Measurements from ENCODE around the gene ORMDL1.
A peak's percentile ranks its signal among the peaks of the same experiment; 100 is the strongest.

ORMDL1 gene, protein sequence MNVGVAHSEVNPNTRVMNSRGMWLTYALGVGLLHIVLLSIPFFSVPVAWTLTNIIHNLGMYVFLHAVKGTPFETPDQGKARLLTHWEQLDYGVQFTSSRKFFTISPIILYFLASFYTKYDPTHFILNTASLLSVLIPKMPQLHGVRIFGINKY

DNA sequence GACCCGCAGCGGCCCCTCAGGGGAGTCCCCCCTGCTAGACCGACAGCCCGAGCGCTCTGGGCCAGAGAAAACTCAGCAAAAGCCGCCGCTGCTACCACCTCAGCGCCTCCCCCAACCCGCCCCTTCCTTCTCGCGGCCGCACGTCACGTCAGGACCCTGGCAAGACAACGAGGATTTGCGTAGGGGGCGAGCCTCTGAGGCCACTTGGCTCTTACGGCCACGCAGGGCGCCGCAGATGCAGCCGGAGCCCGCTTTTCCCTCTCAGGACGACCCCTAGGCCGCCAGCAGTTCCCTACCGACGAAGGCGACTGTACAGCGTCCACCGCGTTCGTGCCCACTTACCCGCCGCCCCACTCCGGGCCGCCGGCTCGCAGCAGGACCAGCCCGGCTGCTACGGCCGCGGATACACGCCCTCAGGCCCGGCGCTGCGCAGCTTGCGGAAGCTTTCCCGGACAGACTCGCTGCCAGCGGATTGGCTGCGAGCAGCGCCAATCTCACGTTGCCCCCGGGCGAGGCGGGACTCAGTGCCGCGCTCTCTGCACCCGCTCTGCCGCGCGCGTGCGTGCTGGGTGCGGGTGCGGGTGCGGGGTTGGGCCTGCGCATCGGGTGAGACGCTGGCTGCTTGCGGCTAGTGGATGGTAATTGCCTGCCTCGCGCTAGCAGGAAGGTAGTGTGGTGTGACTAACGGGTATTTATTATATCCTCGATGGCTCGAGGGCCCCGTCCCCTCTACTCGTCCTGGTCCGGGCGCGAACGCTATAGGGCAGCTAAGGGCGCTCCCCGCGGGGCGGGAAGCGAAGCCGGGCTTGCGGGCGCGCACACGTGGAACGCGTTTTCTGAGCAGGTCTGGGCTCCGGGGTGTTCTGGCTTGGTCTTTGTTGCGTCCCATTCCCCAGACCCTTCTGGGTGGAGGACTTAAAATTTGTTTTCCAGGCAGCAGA, at the start of gene ORMDL1, which contains the start of gene PMS1:
ORMDL1 (minus strand) TSS at position 413 of the 941 bp plus-strand sequence. CDS start 1,744 bp downstream, outside the sequence.
PMS1 (plus strand) TSS at position 524 of the 941 bp plus-strand sequence. CDS start 7,360 bp downstream, outside the sequence.
- peak; percentile 95 to 96 for DNase-seq

DNA sequence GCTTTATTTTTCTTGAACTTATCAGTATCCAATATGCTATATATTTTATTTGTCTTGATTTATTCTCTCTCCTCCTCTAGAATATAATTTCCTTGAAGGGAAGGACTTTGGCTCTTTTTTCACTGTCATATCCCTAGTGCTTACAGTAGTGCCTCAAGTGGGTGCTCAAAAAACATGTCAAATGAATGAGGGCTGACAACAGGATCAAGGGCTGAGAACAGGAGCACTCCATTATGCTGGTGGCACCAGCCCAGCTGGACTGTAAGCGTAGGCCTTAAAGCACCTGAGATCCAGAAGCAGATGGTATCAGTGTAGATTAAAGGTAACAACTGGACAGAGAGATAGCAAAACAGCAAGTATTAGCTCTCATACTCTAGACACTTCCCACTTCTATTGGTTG, 46.4 kb upstream of the ORMDL1 start:
- DNase-seq, result no peak

DNA sequence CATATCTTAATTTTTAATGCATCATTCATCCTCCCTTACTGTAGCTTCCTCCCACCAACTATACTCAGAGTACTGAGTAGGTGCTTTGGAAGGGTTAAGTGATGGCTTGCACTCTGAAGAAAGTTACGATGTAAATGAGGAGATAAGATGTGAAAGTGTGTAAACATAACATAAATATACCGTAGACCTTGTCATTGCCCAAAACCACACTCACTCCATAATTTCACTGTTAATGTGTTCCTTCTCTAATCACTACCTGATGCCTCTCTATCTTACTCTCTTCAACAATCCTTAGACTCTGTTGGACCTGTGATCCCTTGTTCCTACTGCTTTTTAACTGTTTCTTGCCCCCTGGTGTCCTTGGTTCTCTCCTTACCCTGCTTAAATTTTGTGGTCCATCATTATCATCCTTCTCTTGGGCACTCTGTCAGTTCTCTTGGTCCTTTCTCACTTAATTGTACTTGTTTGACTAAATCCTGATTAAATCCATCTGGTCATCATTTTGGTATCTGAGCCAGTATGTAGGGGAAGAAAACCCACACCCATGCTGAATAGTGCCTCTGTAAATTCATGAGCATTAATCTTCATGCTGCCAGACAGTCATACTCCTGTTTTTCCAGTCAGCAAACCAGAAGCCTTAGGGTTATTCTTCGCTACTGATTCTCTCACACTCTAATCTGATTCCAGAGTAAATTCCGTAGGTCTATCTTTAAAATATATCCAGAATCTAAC, 45.1 kb upstream of the ORMDL1 start:
- DNase-seq, result no peak

DNA sequence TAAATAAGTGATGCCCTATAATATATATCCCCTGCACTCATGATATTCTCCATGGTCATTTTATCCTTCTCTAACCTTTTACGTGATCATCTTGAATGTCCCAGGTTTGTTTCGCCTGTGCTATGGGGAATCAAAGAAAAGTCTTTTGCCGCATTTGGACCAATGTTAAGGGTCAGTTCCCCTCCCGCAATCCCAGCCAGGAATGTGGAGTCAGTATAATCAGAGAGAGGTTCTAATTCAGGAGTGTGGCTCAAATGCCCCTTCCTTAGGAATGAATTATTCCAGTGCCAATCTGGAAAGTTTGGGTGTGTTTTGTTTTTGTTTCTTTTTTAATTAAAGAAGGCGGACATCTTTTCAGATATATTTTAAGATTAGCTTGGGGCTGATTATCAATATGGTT, 41.9 kb upstream of the ORMDL1 start:
- no peak for DNase-seq

DNA sequence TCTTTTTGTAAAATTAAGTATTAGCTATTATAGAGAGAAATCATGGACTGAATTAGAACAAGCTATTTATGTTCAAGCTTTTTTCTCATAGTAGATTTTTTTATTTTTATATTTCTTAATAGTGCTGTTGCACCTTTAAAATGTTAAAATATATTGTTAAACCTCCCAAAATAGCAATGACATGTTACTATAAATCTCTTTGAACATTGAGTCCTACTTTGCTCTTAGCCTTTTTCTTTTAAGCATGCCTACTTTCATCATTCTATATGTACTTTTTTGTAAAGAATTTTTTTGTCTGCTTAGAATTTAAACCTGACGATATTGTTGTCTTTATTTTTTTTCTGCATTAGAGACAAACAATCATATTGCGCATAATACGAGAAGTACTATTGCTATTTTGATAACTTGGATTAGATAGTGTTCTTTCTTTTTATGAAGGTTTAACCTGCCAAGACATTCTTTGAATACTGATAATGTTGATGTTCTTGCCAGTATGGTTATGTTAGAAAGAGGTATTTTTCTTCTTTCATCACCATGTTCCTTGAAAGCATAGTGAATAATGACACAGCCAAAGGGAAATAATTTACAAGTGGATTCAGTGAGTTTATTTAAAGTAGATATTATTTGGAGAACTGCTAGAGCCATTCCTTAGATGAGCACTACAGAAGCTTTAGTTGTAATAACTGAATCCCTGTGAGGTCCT, 40.7 kb upstream of the ORMDL1 start:
- no peak for DNase-seq

DNA sequence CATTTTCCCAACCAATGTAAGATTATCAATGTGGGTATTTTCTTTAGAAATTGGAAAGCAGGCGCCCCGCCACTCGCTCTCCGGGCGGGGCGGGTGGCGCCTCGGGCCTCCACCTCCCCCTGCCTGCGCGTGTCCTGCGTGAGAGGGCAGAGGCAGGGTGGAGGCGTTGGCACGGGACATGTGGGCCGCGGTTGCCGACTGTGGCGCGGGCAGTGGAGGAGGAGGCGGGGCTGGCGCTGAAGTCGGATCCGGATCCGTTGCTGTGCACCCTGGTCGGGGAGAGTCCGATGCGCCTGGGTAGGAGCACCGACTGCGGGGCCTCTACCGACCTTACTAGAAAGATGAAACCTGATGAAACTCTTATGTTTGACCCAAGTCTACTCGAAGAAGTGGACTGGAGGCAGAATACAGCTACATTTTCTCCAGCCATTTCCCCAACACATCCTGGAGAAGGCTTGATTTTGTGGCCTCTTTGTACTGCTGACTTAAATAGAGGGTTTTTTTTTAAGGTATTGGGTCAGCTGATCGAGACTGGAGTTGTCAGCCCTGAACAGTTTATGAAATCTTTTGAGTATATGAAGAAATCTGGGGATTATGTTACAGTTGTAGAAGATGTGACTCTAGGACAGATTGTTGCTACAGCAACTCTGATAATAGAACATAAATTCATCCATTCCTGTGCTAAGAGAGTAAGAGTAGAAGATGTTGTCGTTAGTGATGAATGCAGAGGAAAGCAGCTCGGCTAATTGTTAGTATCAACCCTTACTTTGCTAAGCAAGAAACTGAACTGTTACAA, 38.0 kb upstream of the ORMDL1 start:
- no peak for DNase-seq

DNA sequence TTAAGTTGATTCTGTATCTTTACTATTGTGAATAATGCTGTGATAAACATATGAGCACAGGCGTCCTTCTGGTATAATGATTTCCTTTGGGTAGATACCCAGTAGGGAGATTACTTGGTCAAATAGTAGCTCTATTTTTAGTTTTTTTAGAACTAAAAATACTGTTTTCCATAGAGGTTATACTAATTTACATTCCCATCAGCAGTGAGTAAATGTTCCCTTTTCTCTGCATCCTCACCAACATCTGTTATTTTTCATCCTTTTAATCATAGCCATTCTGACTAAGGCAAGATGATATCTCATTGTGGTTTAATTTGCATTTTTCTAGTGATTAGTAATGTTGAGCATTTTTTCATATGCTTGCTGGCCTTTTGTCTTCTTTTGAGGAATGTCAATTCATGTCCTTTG, 35.2 kb upstream of the ORMDL1 start:
- no peak for DNase-seq

DNA sequence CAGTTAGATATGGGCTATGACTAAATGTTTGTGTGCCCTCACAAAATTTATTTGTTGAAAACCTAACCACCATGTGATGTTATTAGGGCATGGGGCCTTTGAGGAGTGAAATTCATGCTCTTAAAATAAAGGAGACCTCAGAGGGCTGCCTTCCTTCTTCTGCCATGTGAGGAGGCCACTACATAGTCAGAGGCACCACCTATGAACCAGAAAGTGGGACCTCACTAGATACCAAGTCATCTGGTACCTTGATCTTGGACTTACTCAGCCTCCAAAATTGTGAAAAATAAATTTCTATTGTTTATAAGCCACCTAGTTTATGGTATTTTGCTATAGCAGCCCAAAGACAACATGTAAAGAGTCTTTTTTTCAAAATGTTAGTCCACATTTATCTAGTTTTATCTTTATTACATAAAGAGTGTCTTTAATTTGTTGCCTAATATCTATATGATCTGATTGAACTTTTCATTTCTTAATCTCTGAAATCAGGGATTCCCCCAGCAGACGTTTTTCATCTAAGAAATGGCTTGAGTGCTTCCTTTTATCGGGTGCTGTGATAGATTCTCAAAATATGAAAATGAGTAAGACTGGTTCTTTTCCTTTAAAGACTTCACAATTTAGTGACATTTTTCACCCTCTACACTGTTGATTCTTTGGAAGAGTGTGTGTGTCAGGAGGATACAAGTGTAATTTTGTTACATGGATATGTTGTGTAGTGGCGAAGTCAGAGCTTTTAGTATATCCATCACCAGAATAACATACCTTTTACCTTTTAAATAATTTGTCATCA, 34.3 kb upstream of the ORMDL1 start:
- DNase-seq, result no peak

DNA sequence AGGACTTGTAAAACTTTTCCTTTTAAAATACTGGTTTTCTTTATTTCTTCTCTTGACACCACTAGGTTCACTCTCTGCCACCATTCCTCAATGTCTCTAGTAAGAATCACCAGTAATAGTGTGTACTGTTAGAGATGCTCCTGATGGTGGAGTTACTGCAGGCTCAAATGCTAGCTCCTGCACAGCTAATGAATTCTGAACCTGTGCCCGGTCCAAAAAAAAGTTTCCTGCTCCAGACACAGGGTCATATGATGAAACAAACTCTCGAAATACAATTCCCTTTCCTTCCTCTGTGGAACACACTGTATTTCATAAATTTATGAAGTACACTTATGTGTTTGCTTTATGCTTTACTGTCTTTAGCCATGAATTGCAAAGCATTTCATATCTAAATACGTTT, 19.3 kb upstream of the ORMDL1 start:
- DNase-seq, result no peak

DNA sequence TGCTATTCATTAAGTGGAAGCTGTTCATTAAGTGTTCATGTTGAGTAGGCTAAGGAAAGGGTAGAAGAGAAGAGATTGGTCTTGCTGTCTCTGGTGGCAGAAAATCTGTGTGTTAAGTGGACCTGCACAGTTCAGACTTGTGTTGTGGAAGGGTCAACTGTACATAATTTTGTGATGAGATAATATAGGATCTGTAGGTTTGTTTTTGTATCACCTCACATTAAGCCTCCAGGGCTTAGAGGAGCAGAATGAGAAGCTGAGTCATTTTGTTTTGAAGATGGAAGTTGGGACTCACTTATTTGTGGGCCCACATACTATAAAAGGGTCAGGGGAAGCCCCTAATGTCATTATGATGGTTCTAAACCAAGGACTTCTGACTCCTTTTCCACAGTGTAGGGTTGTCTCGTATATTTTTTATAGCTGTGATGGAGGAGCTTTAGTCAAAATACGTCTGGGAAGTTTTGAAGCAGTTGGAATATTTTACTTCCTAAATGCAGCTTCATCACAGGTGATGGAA, 18.3 kb upstream of the ORMDL1 start:
- DNase-seq, result no peak

DNA sequence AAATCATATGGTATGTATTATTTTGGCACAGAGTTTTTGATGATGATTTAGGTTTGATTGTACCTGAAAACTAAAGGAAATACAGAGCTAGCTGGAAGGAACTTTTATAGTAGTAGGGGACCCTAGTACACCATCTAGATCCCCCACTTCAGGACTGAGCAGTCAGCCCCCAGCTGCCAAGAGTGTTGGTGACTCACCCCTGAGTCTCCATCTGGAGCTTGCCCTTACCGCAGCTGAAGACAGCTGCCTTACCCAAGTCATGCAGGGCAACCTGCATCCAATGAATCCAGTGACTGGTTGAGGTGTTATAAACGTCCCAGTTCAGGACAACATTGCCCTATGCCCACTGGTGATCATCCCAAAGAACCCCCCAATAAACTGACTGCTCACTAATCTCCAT, 15.4 kb upstream of the ORMDL1 start:
- no peak for DNase-seq

DNA sequence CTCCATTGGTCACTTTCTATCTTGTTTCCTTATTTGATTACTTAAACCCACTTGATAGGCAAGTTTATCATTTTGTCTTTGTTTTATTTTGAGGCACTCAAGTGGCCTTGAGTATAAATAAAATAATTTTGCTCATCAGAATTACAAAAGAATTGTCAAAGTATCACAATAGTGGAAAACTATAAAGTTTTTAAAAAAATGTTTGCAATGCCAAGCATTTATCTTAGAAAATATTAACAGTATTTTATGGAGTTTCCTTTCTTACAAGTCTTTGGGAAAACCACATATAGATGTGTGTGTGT, 14.8 kb upstream of the ORMDL1 start:
- no peak for DNase-seq

DNA sequence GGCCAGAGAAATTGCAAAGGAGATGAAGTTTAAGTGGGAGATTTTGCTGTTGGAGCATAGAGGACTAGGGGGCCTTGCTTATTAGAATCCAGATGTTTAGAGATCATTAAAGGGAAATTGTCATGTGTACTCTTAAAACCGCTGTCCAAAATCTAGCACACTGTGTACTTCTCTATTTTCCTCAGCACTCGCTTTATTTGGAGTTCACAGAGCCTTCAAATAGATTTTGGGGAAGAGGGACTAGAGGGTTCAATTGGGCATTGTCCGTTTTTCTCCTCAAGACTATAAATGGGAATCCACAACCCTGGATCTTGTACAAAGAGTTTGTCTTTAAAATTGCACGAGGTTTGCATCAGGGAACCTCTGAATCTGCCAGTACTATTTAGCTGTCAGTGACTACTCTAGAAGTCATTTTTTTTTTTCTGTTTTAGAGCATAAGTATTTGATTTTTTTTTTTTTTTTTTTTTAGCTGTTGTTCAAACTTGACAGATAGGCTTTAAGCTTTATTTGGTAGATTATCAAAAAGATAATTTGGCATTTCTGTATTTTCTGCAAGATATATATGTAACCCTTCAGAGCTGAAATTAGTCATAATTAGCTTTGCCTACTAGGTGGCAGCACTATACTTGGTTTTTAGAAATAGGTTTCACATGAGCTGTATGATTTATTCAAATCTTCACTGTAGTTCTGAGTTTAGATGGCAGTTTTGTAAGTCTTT, 14.3 kb upstream of the ORMDL1 start:
- DNase-seq, result peak; percentile 82 to 91

DNA sequence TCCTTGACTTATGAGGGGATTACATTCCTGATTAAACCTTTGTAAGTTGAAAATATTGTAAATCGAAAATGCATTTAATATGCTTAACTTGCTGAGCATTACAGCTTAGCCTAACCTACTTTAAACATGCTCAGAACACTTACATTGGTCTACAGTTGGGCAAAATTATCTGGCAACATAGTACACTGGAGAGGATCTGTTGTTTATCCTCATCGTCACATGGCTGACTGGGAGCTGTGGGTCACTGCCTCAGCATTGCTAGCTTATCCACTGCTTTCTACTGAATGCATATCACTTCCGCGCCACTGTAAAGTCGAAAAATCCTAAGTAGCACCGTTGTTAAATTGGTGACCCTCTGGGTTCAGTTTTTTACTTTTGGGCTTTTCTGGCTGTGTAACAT, 13.8 kb upstream of the ORMDL1 start:
- DNase-seq, result no peak

DNA sequence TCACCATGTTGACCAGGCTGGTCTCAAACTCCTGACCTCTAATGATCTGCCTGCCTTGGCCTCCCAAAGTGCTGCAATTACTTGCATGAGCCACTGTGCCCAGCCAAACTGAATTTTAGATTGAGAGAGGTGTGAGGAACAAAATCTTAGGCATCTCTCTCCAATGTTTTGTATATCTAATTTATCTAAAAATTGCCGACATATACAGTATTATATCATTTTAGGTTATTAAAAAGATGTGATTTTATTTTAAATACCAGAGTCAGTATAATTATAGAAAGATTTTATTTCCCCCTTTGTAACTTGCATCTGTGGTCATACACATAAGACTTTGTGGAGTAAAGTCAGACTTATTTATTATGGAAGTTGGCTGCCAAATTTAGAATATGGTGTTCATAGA, 10.2 kb upstream of the ORMDL1 start:
- no peak for DNase-seq

DNA sequence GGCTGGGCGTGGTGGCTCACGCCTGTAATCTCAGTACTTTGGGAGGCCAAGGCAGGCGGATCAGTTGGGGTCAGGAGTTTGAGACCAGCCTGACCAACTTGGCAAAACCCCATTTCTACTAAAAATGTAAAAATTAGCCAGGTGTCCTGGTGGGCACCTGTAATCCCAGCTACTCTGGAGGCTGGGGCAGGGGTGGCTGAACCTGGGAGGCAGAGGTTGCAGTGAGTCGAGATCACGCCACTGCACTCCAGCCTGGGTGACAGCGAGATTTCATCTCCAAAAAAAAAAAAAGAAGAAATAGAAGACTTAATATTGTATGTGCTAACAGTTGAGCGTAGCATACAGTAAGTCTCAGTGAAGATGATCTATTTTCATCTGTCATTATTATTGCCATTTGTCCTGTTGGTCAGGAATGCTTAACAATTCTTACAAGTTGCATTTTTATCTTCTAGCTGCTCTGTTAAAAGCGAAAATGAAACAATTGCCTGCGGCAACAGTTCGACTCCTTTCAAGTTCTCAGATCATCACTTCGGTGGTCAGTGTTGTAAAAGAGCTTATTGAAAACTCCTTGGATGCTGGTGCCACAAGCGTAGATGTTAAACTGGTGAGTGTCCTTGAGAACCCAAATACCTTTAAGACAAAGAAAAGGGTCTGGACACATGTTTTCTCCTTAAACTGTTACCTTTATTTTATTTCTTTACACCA, 7.4 kb upstream of the ORMDL1 start:
- no peak for DNase-seq

DNA sequence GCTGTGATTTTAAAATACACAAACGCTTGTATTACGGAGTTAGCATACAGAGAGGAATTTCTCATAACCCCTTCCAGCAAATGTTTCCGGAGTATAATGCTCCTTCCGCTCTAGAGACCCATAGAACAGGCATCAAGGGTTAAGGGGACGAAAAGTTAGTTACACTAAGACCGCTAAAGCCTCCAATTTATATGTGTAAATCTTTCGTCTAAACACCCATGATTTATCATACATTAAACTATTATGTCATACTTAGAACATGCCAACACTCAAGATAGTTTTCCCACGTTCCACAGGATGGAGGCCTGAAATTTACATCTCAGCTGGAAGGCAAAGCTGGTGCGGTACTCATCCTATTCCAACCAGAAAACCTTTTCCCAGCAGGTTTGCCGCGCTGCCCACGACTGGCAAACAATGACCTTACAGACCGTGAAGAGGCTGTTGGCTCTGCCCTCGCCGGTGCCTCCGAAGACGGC, 650 bp downstream of the ORMDL1 start:
- peak; percentile 72 to 77 for DNase-seq

DNA sequence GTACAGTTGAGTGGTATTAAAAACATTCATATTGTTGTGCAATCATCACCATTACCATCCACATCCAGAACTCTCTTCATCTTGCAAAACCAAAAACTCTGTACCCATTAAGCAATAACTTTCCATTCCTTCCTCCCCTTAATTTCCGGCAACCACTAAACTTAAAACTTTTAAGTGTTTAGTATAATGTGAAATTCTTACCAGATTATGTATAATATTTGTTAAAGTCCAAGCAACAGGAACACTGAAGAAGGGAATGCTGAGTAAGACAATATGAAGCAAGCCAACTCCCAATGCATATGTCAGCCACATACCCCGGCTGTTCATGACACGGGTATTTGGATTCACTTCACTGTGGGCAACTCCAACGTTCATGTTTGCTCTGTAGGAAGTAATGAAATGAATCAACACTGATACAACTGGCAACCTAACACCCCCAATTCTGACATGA, 1.9 kb downstream of the ORMDL1 start:
- DNase-seq, result no peak

DNA sequence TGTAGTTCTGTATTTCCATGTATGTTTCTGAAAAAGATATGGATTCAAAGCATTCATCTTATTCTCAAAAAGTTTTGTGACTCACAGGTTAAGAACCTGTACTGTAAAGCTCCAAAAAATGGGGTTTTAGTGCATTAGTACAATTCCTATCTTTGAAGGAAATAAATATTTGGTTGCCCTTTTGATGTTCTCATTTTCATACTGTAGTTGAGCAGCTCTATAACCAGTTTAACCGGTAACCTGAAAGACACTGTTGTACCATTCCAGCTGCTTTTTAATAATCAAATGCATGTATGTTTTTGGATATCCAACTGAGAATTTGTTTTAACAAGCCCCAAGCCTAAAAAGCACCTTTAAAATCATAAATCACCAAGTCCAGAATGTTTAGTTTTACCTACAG, 11.9 kb downstream of the ORMDL1 start:
- no peak for DNase-seq

All from Kasumi-1 (cell line).